A673 (cell line): ENCODE results near the gene OSBP. TPM values are rescaled to one million over a fixed set of nuclear protein-coding genes. Genes with fewer than 3 reads are reported as not detected.

Experiments used
- BruUV-seq: library from RNA; stranded (reverse); fragments of 400-500 nt; replicated peaks from 2 replicates; lab custom pipeline; 2021; lab: Mats Ljungman, UMichigan
- CTCF ChIA-PET: fragments of 300-600 bp; sonication (Branson Sonifier 250); formaldehyde crosslinking; loops from one replicate; lab custom pipeline; 2022; ENCODE audit warnings: antibody characterized with exemption; lab: Charles Lee
- POLR2A ChIA-PET: fragments of 300-600 bp; sonication (Branson Sonifier 250); formaldehyde crosslinking; loops from one replicate; lab custom pipeline; 2022; ENCODE audit warnings: antibody characterized with exemption; ENCODE audit not compliant: low non-redundant PET; lab: Charles Lee
- DNase-seq: peaks from one replicate; pipeline ENCODE4 v3.0.0-alpha.2; 2015; ENCODE audit warnings: low spot score
- H3K27ac ChIP-seq: fragments of 200-600 bp; sonication (generic); 2 replicates; pipeline ENCODE4 v1.5.1; 2016; ENCODE audit warnings: mixed run types, low read depth, mild to moderate bottlenecking, mixed read lengths, antibody characterized with exemption, low read length; ENCODE audit not compliant: poor library complexity, severe bottlenecking
- H3K27me3 ChIP-seq: fragments of 200-600 bp; sonication (generic); replicated peaks from 2 replicates; pipeline ENCODE4 v1.6.1; 2017; ENCODE audit warnings: mixed run types, low read depth, mild to moderate bottlenecking, mixed read lengths, antibody characterized with exemption, low read length; ENCODE audit not compliant: insufficient read depth, poor library complexity
- H3K36me3 ChIP-seq: fragments of 200-600 bp; sonication (generic); 2 replicates; pipeline ENCODE4 v1.6.1; 2016; ENCODE audit warnings: mixed run types, mild to moderate bottlenecking, mixed read lengths, antibody characterized with exemption, low read length; ENCODE audit not compliant: insufficient read depth, poor library complexity, severe bottlenecking
- H3K4me1 ChIP-seq: fragments of 200-600 bp; sonication (generic); 2 replicates; pipeline ENCODE4 v1.6.1; 2017; ENCODE audit warnings: mixed run types, mild to moderate bottlenecking, mixed read lengths, antibody characterized with exemption, low read length; ENCODE audit not compliant: insufficient read depth, poor library complexity, severe bottlenecking
- H3K4me3 ChIP-seq: fragments of 200-600 bp; sonication (generic); 2 replicates; pipeline ENCODE4 v1.5.1; 2016; ENCODE audit warnings: low read depth, mixed run types, mild to moderate bottlenecking, mixed read lengths, low read length; ENCODE audit not compliant: poor library complexity, severe bottlenecking
- H3K9me3 ChIP-seq: fragments of 200-600 bp; sonication (generic); 2 replicates; pipeline ENCODE4 v1.6.1; 2016; ENCODE audit warnings: mixed run types, low read depth, mild to moderate bottlenecking, mixed read lengths, antibody characterized with exemption, low read length; ENCODE audit not compliant: poor library complexity, severe bottlenecking
- CTCF ChIP-seq: fragments of 300-800, 200-600 bp; sonication (generic); conservative IDR thresholded peaks from 2 replicates; pipeline ENCODE4 v1.5.1; 2017; ENCODE audit warnings: low read depth, mild to moderate bottlenecking, antibody characterized with exemption, low read length, moderate library complexity, mixed read lengths
- EZH2 ChIP-seq: fragments of 200-600 bp; sonication (generic); IDR thresholded peaks from 2 replicates; pipeline ENCODE4 v1.6.1; 2017; ENCODE audit warnings: borderline replicate concordance, low read depth, mild to moderate bottlenecking, mixed read lengths, antibody characterized with exemption, low read length; ENCODE audit not compliant: poor library complexity, severe bottlenecking
- intact Hi-C: fragments of 100-400 bp; cut with micrococcal nuclease; formaldehyde crosslinking; loops from one replicate; pipeline ENCODE4 v1.10.0; 2022; ENCODE audit not compliant: unreplicated experiment
- total RNA-seq: library from RNA; stranded (reverse); gene quantifications from 2 replicates; pipeline ENCODE4 v1.2.3, GENCODE V29; 2021

The OSBP gene
- total RNA-seq, 1 experiment from 2014 or later = 40.7 TPM

DNA sequence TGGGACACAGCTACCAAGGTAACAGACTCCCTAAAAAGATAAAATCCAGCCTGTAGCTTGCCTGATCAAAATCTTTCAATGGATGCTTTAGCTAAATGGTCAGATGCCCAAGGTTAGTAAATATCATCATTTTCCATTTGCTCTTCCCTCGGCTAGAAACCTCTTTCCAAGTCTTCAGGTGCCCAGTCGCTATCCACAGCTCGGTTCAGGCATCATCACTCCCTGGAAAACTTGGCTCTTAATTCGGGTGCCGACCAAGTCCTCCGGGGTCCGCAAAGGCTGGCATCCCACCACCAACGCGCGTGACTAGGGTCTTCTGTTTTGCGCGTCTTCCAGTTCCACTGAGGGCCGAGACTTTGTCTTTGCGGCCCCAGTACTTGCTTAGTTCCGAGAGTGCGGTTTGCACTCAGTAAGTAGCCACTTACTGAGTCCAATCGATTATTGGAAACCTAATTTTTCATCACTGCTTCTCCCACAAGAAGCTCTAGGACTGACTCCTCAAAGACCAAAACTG is 59.9 kb downstream of the OSBP start:
- intact Hi-C loops = loop anchor here (10.0 kb wide), 1 partner anchor 361 kb away; no protein-coding TSS in a partner anchor
- no peaks in the 10 kb centered on the region for H3K27me3 ChIP-seq
- CTCF ChIA-PET = no interaction called here
- H3K4me3 ChIP-seq = peak overlapping the region; percentile 53
- no peak for DNase-seq
- H3K4me1 ChIP-seq = peaks cover 5% of the 10 kb centered on the region
- TSS peak; percentile 84 for BruUV-seq
- H3K9me3 ChIP-seq = no peaks in the 10 kb centered on the region
- POLR2A ChIA-PET = no interaction called here
- H3K36me3 ChIP-seq = no peaks in the 10 kb centered on the region
- TF ChIP-seq CTCF (no peak), EZH2 (no peak)
- H3K27ac ChIP-seq = peak overlapping the region; percentile 58

DNA sequence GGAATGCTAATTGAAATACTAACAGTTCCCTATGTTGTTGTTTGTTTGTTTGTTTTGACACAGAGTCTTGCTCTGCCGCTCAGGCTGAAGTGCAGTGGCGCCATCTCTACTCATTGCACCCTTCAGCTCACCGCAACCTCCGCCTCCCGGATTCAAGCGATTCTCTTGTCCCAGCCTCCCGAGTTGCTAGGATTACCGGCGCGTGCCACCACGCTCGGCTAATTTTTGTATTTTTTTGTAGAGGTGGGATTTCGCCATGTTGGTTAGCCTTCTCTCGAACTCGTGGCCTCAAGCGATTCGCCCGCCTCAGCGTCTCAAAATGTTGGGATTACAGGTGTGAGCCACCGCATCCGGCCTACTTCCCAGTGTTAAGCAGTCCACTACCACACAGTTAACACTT is 62.3 kb downstream of the OSBP start:
- intact Hi-C loops = loop anchor here (5.0 to 10.0 kb wide), 2 partner anchors 64 to 359 kb away; partner anchors contain the start of gene OSBP
- no peak for DNase-seq
- ChIA-PET POLR2A (no interaction called here), CTCF (no interaction called here)
- TF ChIP-seq CTCF (no peak), EZH2 (no peak)
- Histone ChIP-seq H3K4me3 (no peak overlapping the region), H3K9me3 (no peaks in the 10 kb centered on the region), H3K4me1 (peaks cover 14% of the 10 kb centered on the region), H3K27me3 (no peaks in the 10 kb centered on the region), H3K27ac (no peak overlapping the region), H3K36me3 (no peaks in the 10 kb centered on the region)
- no TSS peak for BruUV-seq

- ChIA-PET CTCF (no interaction called here), POLR2A (no interaction called here)
- BruUV-seq = no TSS peak
- Histone ChIP-seq H3K27me3 (no peaks in the 10 kb centered on the region), H3K9me3 (no peaks in the 10 kb centered on the region), H3K4me1 (peaks cover 19% of the 10 kb centered on the region), H3K27ac (no peak overlapping the region), H3K36me3 (no peaks in the 10 kb centered on the region), H3K4me3 (peak overlapping the region; percentile 60)
- TF ChIP-seq EZH2 (no peak), CTCF (no peak)
- intact Hi-C loops = loop anchor here (5.0 to 10.0 kb wide), 2 partner anchors 64 to 358 kb away; partner anchors contain the start of gene OSBP
- no peak for DNase-seq
Observed at GRCh38 chr11:59552844-59553243, 62.7 kb downstream of the OSBP start.
